BJ (cell line): ENCODE measurements around the gene WRAP53. TPM values are rescaled to one million over a fixed set of nuclear protein-coding genes. Genes with fewer than 3 reads are reported as not detected.

Experiments used
- polyA plus RNA-seq: library from polyadenylated mRNA; depleted of rRNA; stranded (reverse); fragments of >200 nt; gene quantifications from 2 replicates; pipeline ENCODE4 v1.2.3, GENCODE V29; 2011; rRNA removed

The WRAP53 gene
- polyA plus RNA-seq, 1 experiment = 7.9 TPM

Other genes with a start within 250 kb of the WRAP53 start
- gene FGF11, start 249.0 kb upstream of the WRAP53 start, polyA plus RNA-seq = 0.50 and 0.98 TPM in 2 replicates
- gene CHRNB1, start 243.4 kb upstream of the WRAP53 start, polyA plus RNA-seq = 6.8 and 7.4 TPM in 2 replicates
- 23.6 and 25.9 TPM in 2 replicates for gene ZBTB4, start 208.8 kb upstream of the WRAP53 start, polyA plus RNA-seq
- gene SLC35G6, start 207.0 kb upstream of the WRAP53 start, polyA plus RNA-seq = not detected in 2 replicates
- gene POLR2A, start 204.1 kb upstream of the WRAP53 start, polyA plus RNA-seq = 21.5 and 27.7 TPM in 2 replicates
- gene TNFSF12, start 139.4 kb upstream of the WRAP53 start, polyA plus RNA-seq = 29.2 and 49.5 TPM in 2 replicates
- gene TNFSF13, start 129.7 kb upstream of the WRAP53 start, polyA plus RNA-seq = 2.0 and 2.4 TPM in 2 replicates
- gene SENP3, start 126.6 kb upstream of the WRAP53 start, polyA plus RNA-seq = 69.8 and 72.2 TPM in 2 replicates
- 58.2 and 93.2 TPM in 2 replicates for gene CD68, start 108.8 kb upstream of the WRAP53 start, polyA plus RNA-seq
- gene MPDU1, start 104.6 kb upstream of the WRAP53 start, polyA plus RNA-seq = 142 and 174 TPM in 2 replicates
- gene SOX15, start 98.4 kb upstream of the WRAP53 start, polyA plus RNA-seq = 0.34 and 0.49 TPM in 2 replicates
- gene FXR2, start 73.6 kb upstream of the WRAP53 start, polyA plus RNA-seq = 33.6 and 46.2 TPM in 2 replicates
- 33.9 and 37.4 TPM in 2 replicates for gene SAT2, start 60.7 kb upstream of the WRAP53 start, polyA plus RNA-seq
- 0.85 and 1.2 TPM in 2 replicates for gene SHBG, start 58.3 kb upstream of the WRAP53 start, polyA plus RNA-seq
- not detected in 2 replicates for gene ATP1B2, start 37.6 kb upstream of the WRAP53 start, polyA plus RNA-seq
- gene TP53, start 987 bp upstream of the WRAP53 start, polyA plus RNA-seq = 27.6 and 48.4 TPM in 2 replicates
- gene EFNB3, start 16.7 kb downstream of the WRAP53 start, polyA plus RNA-seq = 4.9 and 5.3 TPM in 2 replicates
- gene DNAH2, start 29.3 kb downstream of the WRAP53 start, polyA plus RNA-seq = 0.09 and 0.10 TPM in 2 replicates
- gene KDM6B, start 145.7 kb downstream of the WRAP53 start, polyA plus RNA-seq = 0.91 and 1.2 TPM in 2 replicates
- gene TMEM88, start 166.6 kb downstream of the WRAP53 start, polyA plus RNA-seq = 0.25 and 0.29 TPM in 2 replicates
- 74.9 and 82.7 TPM in 2 replicates for gene NAA38, start 169.1 kb downstream of the WRAP53 start, polyA plus RNA-seq
- gene CYB5D1, start 169.5 kb downstream of the WRAP53 start, polyA plus RNA-seq = 6.7 and 7.9 TPM in 2 replicates
- gene CHD3, start 200.3 kb downstream of the WRAP53 start, polyA plus RNA-seq = 43.5 and 49.1 TPM in 2 replicates
- gene RNF227, start 227.8 kb downstream of the WRAP53 start, polyA plus RNA-seq = 2.2 and 2.9 TPM in 2 replicates
- 1.9 TPM in 2 replicates for gene KCNAB3, start 241.4 kb downstream of the WRAP53 start, polyA plus RNA-seq
- gene TRAPPC1, start 243.5 kb downstream of the WRAP53 start, polyA plus RNA-seq = 204 and 264 TPM in 2 replicates
- 19.4 and 26.8 TPM in 2 replicates for gene CNTROB, start 243.7 kb downstream of the WRAP53 start, polyA plus RNA-seq